ENCODE results near the gene CCDC196. TPM values are rescaled to one million over a fixed set of nuclear protein-coding genes. Genes with fewer than 3 reads are reported as not detected.

CCDC196 gene
- total and polyA plus RNA-seq, 2 of the 4 experiments (the other 2 are of a cell fraction), result not detected

DNA sequence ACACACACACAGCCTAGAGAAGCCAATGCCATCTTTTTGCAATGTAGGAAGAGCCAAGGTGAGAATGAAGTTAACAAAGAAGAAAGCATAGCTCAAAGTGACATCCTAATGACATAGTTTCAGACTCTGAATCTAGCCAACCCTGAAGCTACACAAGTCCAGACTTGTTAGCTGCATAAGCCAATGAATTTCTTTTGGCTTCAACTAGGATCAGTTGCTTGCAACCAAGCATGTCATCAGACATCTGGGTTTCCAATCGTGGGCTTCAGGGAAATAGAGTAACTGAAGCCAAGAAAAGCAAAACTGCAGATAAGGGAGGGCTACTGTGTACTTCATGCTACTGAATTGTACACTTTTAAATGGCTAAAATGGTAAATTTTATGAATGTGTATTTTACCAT, 17.4 kb downstream of the CCDC196 start:
- in situ Hi-C loops (cut with MboI; ENCODE audit: low sequenced_read_pairs) (loop anchor here (25.0 kb wide), 1 partner anchor 784 kb away; no protein-coding TSS in a partner anchor), intact Hi-C loops (cut with micrococcal nuclease) (loop anchor here (10.0 kb wide), 1 partner anchor 1339 kb away; no protein-coding TSS in a partner anchor), dilution Hi-C loops (cut with HindIII; ENCODE audit: low sequenced_read_pairs, unreplicated experiment) (no loop called here)
- no peaks in the 10 kb centered on the region for H3K27me3 ChIP-seq (ENCODE audit: control insufficient read depth, insufficient read depth, low read length)
- H3K9me3 ChIP-seq (ENCODE audit: control insufficient read depth, insufficient read depth, low read length), result no peaks in the 10 kb centered on the region
- no peaks in the 10 kb centered on the region for H3K36me3 ChIP-seq (ENCODE audit: control insufficient read depth, insufficient read depth, low read length)
- TF ChIP-seq CEBPB (IDR thresholded peaks at IDR 0.05; ENCODE audit: low read depth, low read length) (no peak), POLR2A (IDR thresholded peaks at IDR 0.05; ENCODE audit: low read depth, low read length) (no peak), SMC3 (IDR thresholded peaks at IDR 0.05; ENCODE audit: low read depth, low read length) (no peak), BHLHE40 (IDR thresholded peaks at IDR 0.05; ENCODE audit: low read depth, low read length) (no peak), RAD21 (IDR thresholded peaks at IDR 0.05; ENCODE audit: low read length) (no peak), RFX5 (IDR thresholded peaks at IDR 0.05; ENCODE audit: low read depth, low read length) (no peak), MAZ (IDR thresholded peaks at IDR 0.05; ENCODE audit: borderline replicate concordance, low read depth, low read length) (no peak), CHD1 (IDR thresholded peaks at IDR 0.05; ENCODE audit: low read depth, low read length) (no peak), FOS (IDR thresholded peaks at IDR 0.05; ENCODE audit: low read depth, low read length) (no peak), NFE2L2 (IDR thresholded peaks at IDR 0.05; ENCODE audit: low read depth, low read length) (no peak), MAFK (IDR thresholded peaks at IDR 0.05; ENCODE audit: low read depth, low read length) (no peak), RCOR1 (IDR thresholded peaks at IDR 0.05; ENCODE audit: insufficient replicate concordance, low read length) (no peak), MXI1 (IDR thresholded peaks at IDR 0.05; ENCODE audit: borderline replicate concordance, low read depth, low read length) (no peak)
- TF ChIP-seq, protein P1, sequence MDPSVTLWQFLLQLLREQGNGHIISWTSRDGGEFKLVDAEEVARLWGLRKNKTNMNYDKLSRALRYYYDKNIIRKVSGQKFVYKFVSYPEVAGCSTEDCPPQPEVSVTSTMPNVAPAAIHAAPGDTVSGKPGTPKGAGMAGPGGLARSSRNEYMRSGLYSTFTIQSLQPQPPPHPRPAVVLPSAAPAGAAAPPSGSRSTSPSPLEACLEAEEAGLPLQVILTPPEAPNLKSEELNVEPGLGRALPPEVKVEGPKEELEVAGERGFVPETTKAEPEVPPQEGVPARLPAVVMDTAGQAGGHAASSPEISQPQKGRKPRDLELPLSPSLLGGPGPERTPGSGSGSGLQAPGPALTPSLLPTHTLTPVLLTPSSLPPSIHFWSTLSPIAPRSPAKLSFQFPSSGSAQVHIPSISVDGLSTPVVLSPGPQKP (IDR thresholded peaks at IDR 0.05; ENCODE audit: borderline replicate concordance, low read depth, low read length), result no peak
- TF ChIP-seq, protein P2, sequence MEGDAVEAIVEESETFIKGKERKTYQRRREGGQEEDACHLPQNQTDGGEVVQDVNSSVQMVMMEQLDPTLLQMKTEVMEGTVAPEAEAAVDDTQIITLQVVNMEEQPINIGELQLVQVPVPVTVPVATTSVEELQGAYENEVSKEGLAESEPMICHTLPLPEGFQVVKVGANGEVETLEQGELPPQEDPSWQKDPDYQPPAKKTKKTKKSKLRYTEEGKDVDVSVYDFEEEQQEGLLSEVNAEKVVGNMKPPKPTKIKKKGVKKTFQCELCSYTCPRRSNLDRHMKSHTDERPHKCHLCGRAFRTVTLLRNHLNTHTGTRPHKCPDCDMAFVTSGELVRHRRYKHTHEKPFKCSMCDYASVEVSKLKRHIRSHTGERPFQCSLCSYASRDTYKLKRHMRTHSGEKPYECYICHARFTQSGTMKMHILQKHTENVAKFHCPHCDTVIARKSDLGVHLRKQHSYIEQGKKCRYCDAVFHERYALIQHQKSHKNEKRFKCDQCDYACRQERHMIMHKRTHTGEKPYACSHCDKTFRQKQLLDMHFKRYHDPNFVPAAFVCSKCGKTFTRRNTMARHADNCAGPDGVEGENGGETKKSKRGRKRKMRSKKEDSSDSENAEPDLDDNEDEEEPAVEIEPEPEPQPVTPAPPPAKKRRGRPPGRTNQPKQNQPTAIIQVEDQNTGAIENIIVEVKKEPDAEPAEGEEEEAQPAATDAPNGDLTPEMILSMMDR (conservative IDR thresholded peaks at IDR 0.05; ENCODE audit: low read depth, low read length), result no peak
- TF ChIP-seq, protein P3, sequence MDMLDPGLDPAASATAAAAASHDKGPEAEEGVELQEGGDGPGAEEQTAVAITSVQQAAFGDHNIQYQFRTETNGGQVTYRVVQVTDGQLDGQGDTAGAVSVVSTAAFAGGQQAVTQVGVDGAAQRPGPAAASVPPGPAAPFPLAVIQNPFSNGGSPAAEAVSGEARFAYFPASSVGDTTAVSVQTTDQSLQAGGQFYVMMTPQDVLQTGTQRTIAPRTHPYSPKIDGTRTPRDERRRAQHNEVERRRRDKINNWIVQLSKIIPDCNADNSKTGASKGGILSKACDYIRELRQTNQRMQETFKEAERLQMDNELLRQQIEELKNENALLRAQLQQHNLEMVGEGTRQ (IDR thresholded peaks at IDR 0.05; ENCODE audit: low read depth, low read length), result no peak
- no peak overlapping the region for H4K8ac ChIP-seq (ENCODE audit: low read depth in 2 of 2, low read length in 2 of 2)
- H3K18ac ChIP-seq (ENCODE audit: low read depth, low read length), result no peak overlapping the region
- ATAC-seq (ENCODE audit: low read depth) (no peak), DNase-seq (peak; percentile 28)
- H2BK15ac ChIP-seq (ENCODE audit: low read depth, low read length), result no peak overlapping the region
- no peaks in the 10 kb centered on the region for H3K79me1 ChIP-seq (ENCODE audit: low read depth in 1 of 2, low read length in 2 of 2)
- H3K23ac ChIP-seq (ENCODE audit: low read depth, low read length), result no peak overlapping the region
- H3K4me3 ChIP-seq (ENCODE audit: insufficient read depth, low read depth, low read length), result no peak overlapping the region
- H3K56ac ChIP-seq (ENCODE audit: extremely low read depth, insufficient read depth, low read length), result no peak overlapping the region
- no peak overlapping the region for H3K14ac ChIP-seq (replicated peaks; ENCODE audit: low read depth, low read length)
- POLR2A ChIA-PET (ENCODE audit: unreplicated experiment), result no interaction called here
- no peaks in the 10 kb centered on the region for H3K9me1 ChIP-seq (ENCODE audit: insufficient read depth, low read length)
- H3K4ac ChIP-seq (ENCODE audit: low read depth, low read length), result no peak overlapping the region
- no peak overlapping the region for H3K4me2 ChIP-seq (ENCODE audit: low read depth, low read length)
- BruUV-seq (replicated peaks), result no TSS peak
- no peak overlapping the region for H4K91ac ChIP-seq (ENCODE audit: insufficient read depth, low read depth, low read length)
- H2BK20ac ChIP-seq (ENCODE audit: low read depth, low read length), result no peak overlapping the region
- H2AK9ac ChIP-seq (replicated peaks; ENCODE audit: low read depth, low read length, poor library complexity), result no peak overlapping the region
- H4K20me1 ChIP-seq (ENCODE audit: insufficient read depth, low read length), result no peaks in the 10 kb centered on the region
- H3K27ac ChIP-seq (ENCODE audit: insufficient read depth, low read length), result no peak overlapping the region
- H2BK5ac ChIP-seq (ENCODE audit: low read depth, low read length, poor library complexity, severe bottlenecking), result no peak overlapping the region
- WGBS, 2 experiments (ENCODE audit: extremely low coverage in 2 of 2, insufficient read length in 1 of 2), result no CpG with 5 or more reads among the region's 1 CpG
- H2BK120ac ChIP-seq (ENCODE audit: low read depth, low read length), result no peak overlapping the region
- H3K4me1 ChIP-seq (ENCODE audit: control insufficient read depth, insufficient read depth, low read length), result no peaks in the 10 kb centered on the region
- no peak overlapping the region for H2AK5ac ChIP-seq (ENCODE audit: low read depth, low read length)
- CTCF ChIA-PET, result no interaction called here
- no peak overlapping the region for H4K5ac ChIP-seq (ENCODE audit: low read depth, low read length)
- no peak overlapping the region for H2AFZ ChIP-seq (replicated peaks; ENCODE audit: low read length, poor library complexity)
- no peak overlapping the region for H3K9ac ChIP-seq (ENCODE audit: low read depth, low read length)
